Liver (tissue), 9 donors: ENCODE data around the gene USP46. TPM values are rescaled to one million over a fixed set of nuclear protein-coding genes. Genes with fewer than 3 reads are reported as not detected.

ENCODE experiments used
- DNase-seq: peaks from one replicate; pipeline ENCODE4 v3.0.0-alpha.2; 2017; ENCODE audit warnings: low spot score
- H3K27ac ChIP-seq, 2 donors: one replicate each; pipeline ENCODE4 v1.7.0; 2013; ENCODE audit warnings: inconsistent platforms in 2 of 2, low read length in 2 of 2, control low read depth in 1 of 2, low read depth in 1 of 2, mild to moderate bottlenecking in 1 of 2
- H3K27me3 ChIP-seq, 4 donors: one replicate each; pipeline versions ENCODE4 v1.6.1 to v1.7.0; 2013; ENCODE audit warnings: low read length in 3 of 4, inconsistent platforms in 1 of 4, mild to moderate bottlenecking in 1 of 4, moderate library complexity in 1 of 4; ENCODE audit not compliant: control insufficient read depth in 4 of 4, insufficient read depth in 4 of 4
- H3K36me3 ChIP-seq, 4 donors: one replicate each; pipeline versions ENCODE4 v1.6.1 to v1.7.0; 2013; ENCODE audit warnings: low read length in 3 of 4, mild to moderate bottlenecking in 3 of 4, low read depth in 1 of 4, moderate library complexity in 1 of 4; ENCODE audit not compliant: control insufficient read depth in 4 of 4, insufficient read depth in 3 of 4
- H3K4me1 ChIP-seq, 4 donors: one replicate each; pipeline versions ENCODE4 v1.6.1 to v1.7.0; 2013; ENCODE audit warnings: low read length in 3 of 4, mild to moderate bottlenecking in 3 of 4, moderate library complexity in 1 of 4; ENCODE audit not compliant: control insufficient read depth in 4 of 4, insufficient read depth in 4 of 4
- H3K4me3 ChIP-seq, 3 donors: one replicate each; pipeline versions ENCODE4 v1.6.1 to v1.7.0; 2013; ENCODE audit warnings: low read length in 3 of 3, control low read depth in 1 of 3, low read depth in 1 of 3, mild to moderate bottlenecking in 1 of 3
- H3K9ac ChIP-seq, 2 donors: one replicate each; pipeline ENCODE4 v1.7.0; 2013; ENCODE audit warnings: low read length in 2 of 2, mild to moderate bottlenecking in 2 of 2, moderate library complexity in 2 of 2, control low read depth in 1 of 2, low read depth in 1 of 2
- H3K9me3 ChIP-seq, 4 donors: one replicate each; pipeline versions ENCODE4 v1.6.1 to v1.7.0; 2013; ENCODE audit warnings: low read length in 3 of 4; ENCODE audit not compliant: control insufficient read depth in 4 of 4
- ATF3 ChIP-seq: IDR thresholded peaks from 2 replicates; pipeline ENCODE4 v1.6.1; 2016; ENCODE audit warnings: antibody characterized with exemption
- CTCF ChIP-seq: fragments of 150-350 bp; IDR thresholded peaks from 2 replicates; pipeline ENCODE4 v1.5.1; 2017; ENCODE audit warnings: improper control_type of control experiment, low read depth, low read length; ENCODE audit not compliant: missing input control
- EGR1 ChIP-seq, 2 donors: IDR thresholded peaks; 2 replicates each; pipeline ENCODE4 v1.6.1; 2016 to 2018; ENCODE audit warnings: antibody characterized with exemption in 2 of 2, low read depth in 2 of 2
- FOXA1 ChIP-seq: IDR thresholded peaks from 2 replicates; pipeline ENCODE4 v1.6.1; 2016; ENCODE audit warnings: antibody characterized with exemption
- FOXA2 ChIP-seq: IDR thresholded peaks from 2 replicates; pipeline ENCODE4 v1.6.1; 2016; ENCODE audit warnings: antibody characterized with exemption
- GABPA ChIP-seq, 2 donors: IDR thresholded peaks in 1 of 2; conservative IDR thresholded peaks in 1 of 2; 2 replicates each; pipeline ENCODE4 v1.6.1; 2016; ENCODE audit warnings: antibody characterized with exemption in 2 of 2, mild to moderate bottlenecking in 1 of 2, moderate library complexity in 1 of 2
- HNF4A ChIP-seq, 2 donors: conservative IDR thresholded peaks; 2 replicates each; pipeline ENCODE4 v1.6.1; 2016; ENCODE audit warnings: antibody characterized with exemption in 2 of 2, mild to moderate bottlenecking in 2 of 2
- HNF4G ChIP-seq: IDR thresholded peaks from 2 replicates; pipeline ENCODE4 v1.6.1; 2016; ENCODE audit warnings: antibody characterized with exemption
- JUND ChIP-seq, 2 donors: IDR thresholded peaks; 2 replicates each; pipeline ENCODE4 v1.6.1; 2016; ENCODE audit warnings: antibody characterized with exemption in 2 of 2
- MAX ChIP-seq: IDR thresholded peaks from 2 replicates; pipeline ENCODE4 v1.6.1; 2016; ENCODE audit warnings: antibody characterized with exemption
- NR2F2 ChIP-seq: IDR thresholded peaks from 2 replicates; pipeline ENCODE4 v1.6.1; 2016; ENCODE audit warnings: antibody characterized with exemption
- RAD21 ChIP-seq, 2 donors: IDR thresholded peaks; 2 replicates each; pipeline ENCODE4 v1.6.1; 2016; ENCODE audit warnings: antibody characterized with exemption in 2 of 2, mild to moderate bottlenecking in 2 of 2
- REST ChIP-seq: IDR thresholded peaks from 2 replicates; pipeline ENCODE4 v1.6.1; 2016; ENCODE audit warnings: antibody characterized with exemption, mild to moderate bottlenecking
- RXRA ChIP-seq, 2 donors: IDR thresholded peaks; 2 replicates each; pipeline ENCODE4 v1.6.1; 2017 to 2018; ENCODE audit warnings: antibody characterized with exemption in 2 of 2, mild to moderate bottlenecking in 1 of 2
- TAF1 ChIP-seq: conservative IDR thresholded peaks from 2 replicates; pipeline ENCODE4 v1.6.1; 2016; ENCODE audit warnings: antibody characterized with exemption, mild to moderate bottlenecking
- YY1 ChIP-seq: IDR thresholded peaks from 2 replicates; pipeline ENCODE4 v1.6.1; 2016; ENCODE audit warnings: antibody characterized with exemption, mild to moderate bottlenecking
- ZBTB33 ChIP-seq: IDR thresholded peaks from 2 replicates; pipeline ENCODE4 v1.6.1; 2016; ENCODE audit warnings: antibody characterized with exemption
- WGBS: extraction: QIAGEN DNeasy Blood & Tissue Kit; methylation state at CpG from one replicate; pipeline ENCODE4 v1.1.7; 2013; 5-methylcytosine and 5-hydroxymethylcytosine counted together
- polyA plus RNA-seq, 2 donors: library from polyadenylated mRNA; stranded (reverse) in 1 of 2; unstranded in 1 of 2; fragments of 200-250 nt in 1 of 2; fragments of >200 nt in 1 of 2; fragmentation: Nextera tagmentation in 1 of 2; extraction: Ambion mirVana in 1 of 2; gene quantifications; one replicate each; pipeline versions ENCODE4 v1.2.1 to v1.2.3, GENCODE V29; 2013 to 2015
- total RNA-seq, 2 donors: library from RNA; depleted of rRNA; stranded (reverse); fragments of >200 nt; gene quantifications; one replicate each; pipeline ENCODE4 v1.2.3, GENCODE V29; 2014
- donor health status: healthy.
- donor health status: healthy.
- donor health status: healthy.
- donor health status: healthy.
- donor health status: healthy.

Gene USP46
- 1 to 10 TPM; 4.6 to 5.5 TPM for total RNA-seq
- polyA plus RNA-seq: 1 to 10 TPM; 2.3 to 3.2 TPM

- H3K9ac ChIP-seq: peak within 1 kb of the TSS; percentile 72 to 82
- under 1% methylated on average over 94 of the region's 94 CpGs for WGBS
- peaks cover 0 to 2% (median 0%) of the 10 kb centered on the region in 4 donors for H3K36me3 ChIP-seq
- H3K27me3 ChIP-seq: no peaks in the 10 kb centered on the region
- peak within 1 kb of the TSS; percentile 70 to 93 (median 92) for H3K4me3 ChIP-seq
- no peak for TF ChIP-seq HNF4A (conservative IDR thresholded peaks at IDR 0.05)
- no peak for TF ChIP-seq EGR1 (IDR thresholded peaks at IDR 0.05; ENCODE audit: low read depth in 2 of 2)
- TF ChIP-seq GABPA (IDR thresholded peaks at IDR 0.05 in 1 of 2, conservative IDR thresholded peaks at IDR 0.05 in 1 of 2): no peak
- TF ChIP-seq MAX: no peak
- H3K4me1 ChIP-seq: peaks cover 3 to 13% (median 8%) of the 10 kb centered on the region in 4 donors
- peak within 1 kb of the TSS; percentile 92 to 96 for H3K27ac ChIP-seq
- H3K9me3 ChIP-seq: no peaks in the 10 kb centered on the region
- DNase-seq: peak; percentile 80
Observed at GRCh38 chr4:52659001-52659721, at the start of gene USP46. TSS of gene USP46 (minus strand) at chr4:52659301. CDS start at chr4:52659150, 151 bp downstream.

- Histone ChIP-seq H3K9ac (no peak overlapping the region), H3K9me3 (no peaks in the 10 kb centered on the region), H3K36me3 (no peaks in the 10 kb centered on the region), H3K4me3 (no peak overlapping the region), H3K4me1 (peaks cover 0 to 2% (median 0%) of the 10 kb centered on the region in 4 donors), H3K27ac (no peak overlapping the region), H3K27me3 (no peaks in the 10 kb centered on the region)
- no peak for TF ChIP-seq FOXA1
- no peak for TF ChIP-seq EGR1 (IDR thresholded peaks at IDR 0.05; ENCODE audit: low read depth in 2 of 2)
- no peak for TF ChIP-seq ATF3
- TF ChIP-seq GABPA (IDR thresholded peaks at IDR 0.05 in 1 of 2, conservative IDR thresholded peaks at IDR 0.05 in 1 of 2): no peak
- no peak for TF ChIP-seq YY1
- TF ChIP-seq JUND (IDR thresholded peaks at IDR 0.05): no peak
- TF ChIP-seq HNF4G: no peak
- TF ChIP-seq RXRA (IDR thresholded peaks at IDR 0.05): no peak
- no peak for TF ChIP-seq REST
- TF ChIP-seq ZBTB33: no peak
- no peak for TF ChIP-seq MAX
- no peak for TF ChIP-seq CTCF
- TF ChIP-seq TAF1: no peak
- no peak for TF ChIP-seq FOXA2
- TF ChIP-seq HNF4A (conservative IDR thresholded peaks at IDR 0.05): no peak
- TF ChIP-seq RAD21 (IDR thresholded peaks at IDR 0.05): no peak
- no peak for TF ChIP-seq NR2F2
- WGBS: 85% methylated on average over 3 of the region's 3 CpGs
- no peak for DNase-seq
Observed at GRCh38 chr4:52704661-52705060, 45.6 kb upstream of the USP46 start.
